HG03521 (cell line): ENCODE results near the gene P2RY6.
A peak's percentile ranks its signal among the peaks of the same experiment; 100 is the strongest.

Experiments
- ATAC-seq: cut with Tn5 transposase; IDR thresholded peaks from one replicate; pipeline ENCODE4 v1.9.1; 2021; ENCODE audit warnings: mild to moderate bottlenecking, moderate library complexity; ENCODE audit not compliant: unreplicated experiment

P2RY6 gene

GRCh38 chr11:73275381-73275750, 3.2 kb downstream of the P2RY6 start:
- ATAC-seq, result no peak

- no peak for ATAC-seq
Observed at GRCh38 chr11:73277467-73277866, 5.3 kb downstream of the P2RY6 start.

GRCh38 chr11:73280626-73281025, 8.5 kb downstream of the P2RY6 start:
- no peak for ATAC-seq

GRCh38 chr11:73281201-73281741, 9.1 kb downstream of the P2RY6 start:
- ATAC-seq, result no peak

GRCh38 chr11:73281796-73282660, 9.9 kb downstream of the P2RY6 start:
- ATAC-seq, result no peak

GRCh38 chr11:73283276-73284000, 11.3 kb downstream of the P2RY6 start:
- no peak for ATAC-seq

GRCh38 chr11:73284106-73284505, 12.0 kb downstream of the P2RY6 start:
- ATAC-seq, result no peak

GRCh38 chr11:73285721-73286120, 13.6 kb downstream of the P2RY6 start:
- no peak for ATAC-seq

GRCh38 chr11:73286240-73286810, 14.2 kb downstream of the P2RY6 start:
- ATAC-seq, result no peak

- no peak for ATAC-seq
Observed at GRCh38 chr11:73287400-73288101, 15.4 kb downstream of the P2RY6 start.

- no peak for ATAC-seq
Observed at GRCh38 chr11:73288192-73288872, 16.2 kb downstream of the P2RY6 start.

- ATAC-seq, result peak; percentile 61
Observed at GRCh38 chr11:73288873-73289707, 17.0 kb downstream of the P2RY6 start.

GRCh38 chr11:73290536-73290935, 18.4 kb downstream of the P2RY6 start:
- ATAC-seq, result no peak

- ATAC-seq, result no peak
Observed at GRCh38 chr11:73291196-73291595, 19.1 kb downstream of the P2RY6 start.

- no peak for ATAC-seq
Observed at GRCh38 chr11:73291781-73292524, 19.8 kb downstream of the P2RY6 start.

GRCh38 chr11:73292525-73292894, 20.4 kb downstream of the P2RY6 start:
- no peak for ATAC-seq

GRCh38 chr11:73293356-73293936, 21.3 kb downstream of the P2RY6 start:
- ATAC-seq, result no peak

- no peak for ATAC-seq
Observed at GRCh38 chr11:73294604-73295003, 22.5 kb downstream of the P2RY6 start.
